Amygdala (tissue), 56 donors: ENCODE results near the gene NSMCE1.
"Not testable (repeated sequence)": the region's sequence is repeated elsewhere in the genome, so short reads cannot be mapped to it uniquely, and the experiment has no call there.

ENCODE experiments used
- DNase-seq, 56 donors: peaks; one replicate each; lab custom pipeline; 2025; lab: John Stamatoyannopoulos, UW

NSMCE1 gene

DNA sequence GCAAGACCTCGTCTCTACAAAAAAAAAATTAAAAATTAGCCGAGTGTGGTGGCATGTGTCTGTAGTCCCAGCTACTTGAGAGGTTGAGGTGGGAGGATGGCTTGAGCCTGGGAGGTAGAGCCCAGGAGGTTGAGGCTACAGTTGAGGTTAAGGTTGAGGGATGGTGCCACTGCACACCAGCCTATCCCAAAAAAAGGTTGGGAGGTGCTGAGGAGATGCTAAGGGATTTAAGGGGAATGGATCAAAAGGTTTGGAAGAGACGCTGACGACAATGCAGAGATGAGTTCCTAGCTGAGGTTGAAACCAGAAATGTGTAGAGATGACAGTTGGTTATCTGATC lies 4.7 kb upstream of the NSMCE1 start:
- DNase-seq, result no peak

DNA sequence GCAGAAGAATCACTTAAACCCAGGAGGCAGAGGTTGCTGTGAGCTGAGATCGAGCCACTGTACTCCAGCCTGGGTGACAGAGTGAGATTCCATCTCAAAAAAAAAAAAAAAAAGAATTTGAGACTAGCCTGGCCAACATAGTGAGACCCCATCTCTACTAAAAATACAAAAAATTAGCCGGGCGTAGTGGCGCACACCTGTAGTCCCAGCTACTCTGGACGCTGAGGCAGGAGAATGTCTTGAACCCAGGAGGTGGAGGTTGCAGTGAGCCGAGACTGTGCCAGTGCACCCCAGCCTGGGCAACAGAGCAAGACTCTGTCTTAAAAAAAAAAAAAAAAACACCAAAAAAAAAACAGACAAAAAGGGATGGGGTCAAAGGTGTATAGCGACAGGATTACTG lies 4.1 kb upstream of the NSMCE1 start:
- not testable (repeated sequence) for DNase-seq

DNA sequence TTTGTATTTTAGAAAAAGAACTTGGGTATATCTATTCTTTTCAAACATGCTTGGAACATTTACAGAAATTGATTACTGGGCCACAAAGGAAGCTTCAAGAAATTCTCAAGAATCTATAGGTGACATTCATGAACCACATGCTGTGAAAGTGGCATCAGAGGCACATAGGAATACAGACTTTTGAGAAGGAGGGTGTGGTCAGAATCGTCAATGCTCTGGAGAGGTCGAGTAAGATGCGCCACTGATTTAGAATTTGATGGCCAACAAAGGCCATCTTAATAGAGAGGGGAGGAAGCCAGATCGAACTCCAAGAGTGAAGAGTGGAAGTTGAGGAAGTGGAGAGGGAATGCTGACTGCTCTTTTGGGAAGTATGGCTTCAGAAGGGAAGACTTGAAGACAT lies 3.5 kb upstream of the NSMCE1 start:
- no peak for DNase-seq

DNA sequence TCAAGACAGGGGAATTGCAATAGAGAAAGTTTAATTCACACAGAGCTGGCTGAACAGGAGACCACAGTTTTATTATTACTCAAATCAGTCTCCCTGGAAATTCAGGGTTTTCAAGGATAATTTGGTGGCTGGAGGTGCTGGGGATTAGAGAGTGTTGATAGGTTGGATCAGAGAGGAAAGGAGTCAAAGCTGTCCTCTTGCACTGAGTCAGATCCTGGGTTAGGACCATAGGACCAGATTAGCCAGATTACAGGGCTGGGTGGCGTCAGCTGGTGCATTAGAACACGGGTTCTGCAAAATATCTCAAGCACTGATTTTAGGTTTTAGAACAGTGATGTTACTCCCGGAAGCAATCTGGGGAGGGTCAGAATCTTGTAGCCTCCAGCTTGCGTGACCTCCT lies 1.8 kb upstream of the NSMCE1 start:
- DNase-seq, result no peak

DNA sequence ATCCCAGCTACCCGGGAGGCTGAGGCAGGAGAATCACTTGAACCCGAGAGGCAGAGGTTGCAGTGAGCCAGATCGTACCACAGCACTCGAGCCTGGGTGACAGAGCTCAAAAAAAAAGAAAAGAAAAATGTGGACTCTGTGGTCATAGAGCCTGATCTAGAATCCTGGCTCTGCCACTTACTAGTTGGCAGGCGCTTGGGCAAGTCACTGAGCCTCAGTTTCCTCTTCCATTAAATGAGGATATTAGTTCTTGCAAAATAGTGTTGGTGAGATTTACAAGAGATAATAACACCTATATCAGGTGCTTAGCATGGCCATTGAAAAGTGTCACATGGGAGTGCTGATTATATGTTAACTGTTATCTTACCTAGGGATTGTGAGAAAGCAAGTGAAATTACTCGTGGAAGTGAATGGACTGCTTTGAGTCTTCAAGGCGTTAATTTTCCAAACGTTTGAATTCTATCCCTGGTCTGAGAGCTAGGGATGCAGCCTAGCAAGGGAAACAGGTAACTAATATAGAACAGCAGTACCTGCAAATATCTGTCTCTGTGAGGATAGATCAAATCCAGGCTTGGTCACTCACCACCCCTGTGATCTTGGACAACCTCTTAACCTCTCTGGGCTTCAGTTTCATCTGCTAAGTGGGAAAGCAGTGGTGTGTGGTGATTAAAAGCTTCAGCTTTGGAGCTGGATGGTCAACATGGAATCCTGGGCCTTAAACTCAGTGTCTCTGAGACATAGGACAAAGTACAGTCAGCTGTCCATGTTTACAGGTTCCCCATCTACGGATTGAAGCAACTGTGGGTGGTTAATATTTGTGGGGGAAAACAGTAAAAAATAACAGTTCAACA lies 953 bp upstream of the NSMCE1 start:
- DNase-seq, result no peak

DNA sequence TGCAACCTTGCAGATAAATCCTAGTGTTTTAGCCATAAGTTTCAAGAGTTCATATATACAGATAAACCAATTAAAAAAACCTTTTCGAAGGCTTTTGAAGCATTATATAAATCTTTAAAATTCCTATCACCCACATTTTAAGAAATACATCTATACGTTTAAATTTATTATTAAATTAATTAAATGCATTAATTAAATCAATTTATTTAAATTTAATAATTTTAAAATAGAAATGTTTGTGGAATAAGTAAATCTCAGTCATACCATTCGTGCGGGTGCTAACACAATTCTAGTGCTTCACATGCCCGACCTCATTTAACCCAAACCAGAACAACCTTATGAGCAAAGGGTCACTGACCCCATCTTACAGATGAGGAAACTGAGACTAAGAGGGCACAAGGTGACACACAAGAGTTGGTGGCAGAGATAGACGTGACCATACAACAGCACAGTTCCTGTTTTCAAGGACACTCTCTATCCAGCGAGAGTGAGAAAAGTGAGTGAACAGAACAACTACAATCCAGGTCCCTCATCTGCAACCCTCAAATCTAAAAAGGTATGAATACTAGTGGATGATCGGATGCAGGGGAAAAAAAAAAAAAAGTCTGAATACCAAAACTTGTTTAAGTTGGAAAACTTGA lies 1.4 kb downstream of the NSMCE1 start:
- no peak for DNase-seq

DNA sequence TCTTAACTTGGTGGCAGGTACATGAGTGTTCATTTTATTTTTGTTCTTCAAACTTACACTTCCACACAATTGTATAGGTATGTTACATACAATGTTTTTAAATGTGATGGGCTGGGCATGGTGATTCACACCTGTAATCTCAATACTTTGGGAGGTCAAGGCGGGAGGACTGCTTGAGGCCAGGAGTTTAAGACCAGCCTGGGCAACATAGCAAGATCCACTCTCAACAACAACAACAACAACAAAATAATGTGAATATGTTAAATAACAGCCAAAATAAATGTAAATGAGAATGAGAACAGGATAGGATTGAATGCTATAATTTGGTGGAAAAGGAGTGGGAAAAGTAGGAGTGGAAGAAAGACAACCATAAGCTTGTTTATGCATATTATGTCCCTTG lies 2.6 kb downstream of the NSMCE1 start:
- DNase-seq, result no peak

DNA sequence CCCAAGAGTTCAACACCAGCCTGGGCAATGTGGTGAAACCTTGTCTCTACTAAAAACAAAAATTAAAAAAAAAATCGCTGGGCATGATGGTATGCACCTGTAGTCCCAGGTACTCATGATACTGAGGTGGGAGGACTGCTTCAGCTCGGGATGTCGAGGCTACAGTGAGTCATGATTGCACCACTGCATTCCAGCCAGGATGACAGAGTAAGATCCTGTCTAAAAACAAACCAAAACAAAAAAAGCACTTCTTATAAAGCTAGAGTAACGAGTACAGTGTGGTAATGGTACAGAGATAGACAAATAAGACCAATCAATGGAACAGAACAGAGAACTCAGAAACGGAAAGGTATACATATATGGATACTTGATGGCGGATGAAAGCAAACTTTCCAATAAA lies 4.4 kb downstream of the NSMCE1 start:
- no peak for DNase-seq

DNA sequence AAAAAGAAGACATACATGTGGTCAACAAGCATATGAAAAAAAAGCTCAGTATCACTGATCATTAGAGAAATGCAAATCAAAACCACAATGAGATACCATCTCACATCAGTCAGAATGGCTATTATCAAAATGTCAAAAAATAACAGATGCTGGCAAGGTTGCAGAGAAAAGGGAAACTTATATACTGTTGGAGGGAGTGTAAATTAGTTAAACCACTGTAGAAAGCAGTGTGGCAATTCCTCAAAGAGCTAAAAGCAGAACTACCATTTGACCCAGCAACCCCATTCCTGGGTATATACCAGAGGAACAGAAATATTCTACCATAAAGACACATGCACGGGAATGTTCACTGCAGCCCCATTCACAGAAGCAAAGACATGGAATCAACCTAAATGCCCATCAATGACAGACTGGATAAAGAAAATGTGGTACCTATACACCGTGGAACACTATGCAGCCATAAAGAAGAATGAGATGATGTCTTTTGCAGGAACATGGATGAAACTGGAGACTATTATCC lies 5.6 kb downstream of the NSMCE1 start:
- not testable (repeated sequence) for DNase-seq

DNA sequence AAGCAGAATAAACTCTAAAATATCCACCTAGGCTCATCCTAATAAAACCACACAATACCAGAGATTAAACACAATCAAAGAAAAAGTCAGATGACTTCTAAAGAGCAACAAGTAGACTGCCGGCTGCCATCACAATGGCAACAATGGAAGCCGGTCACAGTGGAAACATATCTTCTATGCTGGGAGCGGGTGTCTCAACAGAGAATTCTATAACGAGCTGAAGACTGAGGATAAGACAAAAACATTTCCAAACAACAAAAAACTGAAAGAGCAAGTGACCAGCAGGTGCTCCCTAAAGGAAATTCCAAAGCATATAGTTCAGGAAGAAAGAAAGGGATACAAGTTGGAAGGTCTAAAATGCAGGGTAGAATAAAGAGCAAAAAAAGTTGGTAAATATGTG lies 8.9 kb downstream of the NSMCE1 start:
- no peak for DNase-seq

DNA sequence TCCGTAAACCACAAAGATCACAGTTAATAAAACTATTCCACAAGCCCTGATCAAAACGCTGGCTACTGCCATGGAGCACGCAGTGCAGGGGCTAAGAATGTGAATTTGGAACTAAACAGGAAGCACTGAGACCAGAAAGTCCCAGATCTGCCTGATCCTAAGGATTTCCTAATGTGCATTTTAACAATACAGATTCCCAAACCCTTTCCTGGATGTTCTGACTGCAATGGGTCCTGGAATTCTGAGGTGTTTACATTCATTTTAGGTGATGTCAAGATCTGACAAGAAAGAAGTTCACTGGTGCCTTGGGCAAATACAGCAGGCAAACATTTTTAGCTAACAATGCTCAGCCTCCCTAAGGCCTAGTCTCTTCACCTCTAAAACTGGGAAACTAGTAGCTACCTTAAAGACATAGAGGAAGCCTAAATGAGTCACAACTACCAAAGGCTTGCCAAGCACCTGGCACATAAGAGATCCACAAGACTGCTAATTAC lies 10.3 kb downstream of the NSMCE1 start:
- DNase-seq, result no peak

DNA sequence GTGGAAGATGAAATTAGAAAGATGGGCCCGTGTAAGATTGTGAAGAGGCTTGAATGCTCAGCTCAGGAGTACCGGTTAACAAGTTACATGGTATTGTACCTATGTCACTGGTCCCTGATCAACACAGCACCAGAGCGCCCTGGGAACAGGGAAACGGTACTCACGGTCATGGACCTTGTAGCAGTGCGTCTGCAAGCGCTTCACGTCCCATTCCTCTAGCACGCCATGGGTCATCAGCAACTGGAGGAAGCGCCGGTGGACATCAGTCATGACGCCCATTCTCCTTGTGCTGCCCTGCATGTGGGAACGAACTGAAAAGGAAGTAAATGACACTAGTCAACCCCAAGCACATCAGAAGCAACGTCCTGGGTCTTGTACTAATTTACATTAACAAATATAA lies 11.3 kb downstream of the NSMCE1 start:
- no peak for DNase-seq

DNA sequence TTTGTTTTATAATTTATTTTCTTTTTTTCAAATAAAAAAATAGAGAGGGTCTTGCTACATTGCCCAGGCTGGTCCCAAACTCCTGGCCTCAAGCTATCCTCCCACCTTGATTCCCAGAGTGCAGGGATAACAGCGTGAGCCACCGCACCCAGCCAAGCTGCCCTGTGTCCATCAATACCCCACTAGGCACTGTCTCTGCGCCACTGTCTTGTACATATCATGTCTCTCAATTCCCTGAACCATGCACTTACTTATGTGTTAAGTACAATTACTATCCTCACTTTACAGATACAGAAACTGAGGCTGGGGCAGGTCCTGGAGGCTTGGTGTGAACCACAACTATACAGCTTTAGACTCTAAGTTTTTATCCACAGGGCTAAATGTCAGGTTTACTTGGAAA lies 11.7 kb downstream of the NSMCE1 start:
- no peak for DNase-seq

DNA sequence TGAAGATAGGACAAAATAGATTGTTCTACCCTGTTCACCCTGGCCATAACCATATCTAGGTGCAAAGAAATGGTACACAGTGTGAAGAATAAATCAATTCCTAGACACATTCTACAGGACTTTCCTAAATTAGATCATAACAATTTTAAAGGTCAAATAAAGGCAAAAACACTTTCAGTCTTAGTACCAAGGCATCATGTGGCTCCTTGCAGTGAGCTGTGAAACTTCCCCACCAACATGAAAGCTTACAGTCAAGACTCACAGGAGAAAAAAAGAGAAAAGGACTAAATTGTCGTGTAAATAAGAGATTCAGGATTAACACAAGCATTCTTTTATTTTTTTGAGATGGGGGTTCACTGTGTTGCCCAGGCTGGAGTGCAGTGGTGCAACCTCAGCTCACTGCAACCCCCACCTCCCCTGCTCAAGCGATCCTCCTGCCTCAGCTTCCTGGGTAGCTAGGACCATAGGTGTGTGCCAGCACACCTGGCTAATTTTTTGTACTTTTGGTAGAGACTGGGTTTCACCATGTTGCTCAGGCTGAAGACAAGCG lies 14.2 kb downstream of the NSMCE1 start:
- DNase-seq, result no peak

DNA sequence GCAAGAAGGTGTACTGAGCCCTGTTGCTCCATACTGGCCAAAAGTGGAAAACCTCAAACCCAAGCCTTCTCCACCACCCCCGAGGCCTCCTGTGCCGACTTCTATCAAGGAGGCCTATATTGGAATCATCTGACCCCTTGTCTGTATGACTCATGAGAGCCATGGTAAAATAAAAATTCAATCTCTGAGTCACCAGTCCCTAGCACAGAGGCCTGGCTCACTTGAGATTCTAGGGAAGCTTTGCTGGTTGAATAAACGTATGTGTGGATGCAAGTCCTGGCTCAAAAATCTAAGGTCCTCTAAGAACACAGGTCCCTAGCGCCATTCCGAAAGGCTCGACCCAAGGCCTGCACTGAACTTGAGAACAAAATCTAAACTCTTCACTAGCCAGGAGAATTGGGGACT lies 15.0 kb downstream of the NSMCE1 start:
- DNase-seq, result no peak

DNA sequence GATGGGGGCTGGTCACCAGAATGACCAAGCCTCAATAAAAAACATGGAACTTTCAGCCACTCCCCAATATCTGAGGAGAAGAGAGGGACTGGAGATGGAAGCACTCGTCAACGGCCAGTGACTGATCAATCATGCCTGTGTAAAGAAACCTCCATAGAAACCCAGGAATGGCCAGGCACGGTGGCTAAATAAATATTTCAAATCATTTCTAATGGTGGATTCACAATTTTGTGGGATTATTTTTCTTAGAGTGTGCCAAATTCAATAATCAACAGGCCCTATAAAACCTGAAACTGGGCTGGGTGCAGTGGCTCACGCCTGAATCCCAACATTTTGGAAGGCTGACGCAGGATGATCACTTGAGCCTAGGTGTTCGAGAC lies 16.4 kb downstream of the NSMCE1 start:
- no peak for DNase-seq

DNA sequence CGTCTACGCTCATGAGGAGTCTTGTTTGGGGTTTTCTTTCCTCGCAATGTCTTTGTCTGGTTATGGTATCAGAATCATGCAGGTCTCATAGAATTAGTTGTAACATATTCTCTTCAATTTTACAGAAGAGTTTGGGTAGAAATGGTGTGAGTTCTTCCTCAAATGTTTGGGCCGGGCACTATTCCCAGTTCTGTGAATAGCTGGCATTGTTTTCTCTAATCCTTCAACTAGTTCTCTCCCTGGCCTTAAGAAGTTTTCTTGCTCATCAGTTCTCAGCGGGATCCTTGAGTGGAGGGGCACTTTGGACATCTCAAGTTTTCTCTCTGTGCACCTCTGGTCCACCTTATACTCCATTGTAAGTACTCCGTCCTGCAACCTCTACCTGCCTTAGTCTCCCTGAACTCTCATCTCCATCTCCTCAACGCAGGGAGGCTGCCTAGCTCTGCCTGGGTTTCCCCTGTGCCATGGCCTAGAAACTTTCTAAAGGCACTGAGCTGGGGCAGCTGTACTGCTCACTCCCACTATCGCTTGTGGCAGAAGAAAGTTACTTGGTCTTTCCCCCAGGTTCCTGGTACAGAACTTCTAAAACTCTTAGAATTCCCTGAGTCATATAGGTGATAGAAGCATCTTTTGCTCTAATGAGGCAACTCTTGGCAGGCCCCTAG lies 16.9 kb downstream of the NSMCE1 start:
- DNase-seq, result no peak

DNA sequence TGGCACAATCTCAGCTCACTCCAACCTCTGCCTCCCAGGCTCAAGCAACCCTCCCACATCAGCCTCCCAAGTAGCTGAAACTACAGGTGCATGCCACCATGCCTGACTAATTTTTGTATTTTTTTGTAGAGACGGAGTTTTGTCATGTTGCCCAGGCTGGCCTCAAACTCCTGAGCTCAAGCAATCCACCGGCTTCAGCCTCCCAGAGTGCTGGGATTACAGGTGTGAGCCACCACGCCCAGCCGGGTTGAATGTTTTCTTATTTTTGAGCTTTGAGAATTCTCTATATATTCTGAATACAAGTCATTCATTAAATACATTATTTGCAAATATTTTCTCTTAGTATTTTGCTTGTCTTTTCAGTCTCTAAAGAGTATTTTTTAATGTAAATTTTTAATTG lies 19.7 kb downstream of the NSMCE1 start:
- not testable (repeated sequence) for DNase-seq

DNA sequence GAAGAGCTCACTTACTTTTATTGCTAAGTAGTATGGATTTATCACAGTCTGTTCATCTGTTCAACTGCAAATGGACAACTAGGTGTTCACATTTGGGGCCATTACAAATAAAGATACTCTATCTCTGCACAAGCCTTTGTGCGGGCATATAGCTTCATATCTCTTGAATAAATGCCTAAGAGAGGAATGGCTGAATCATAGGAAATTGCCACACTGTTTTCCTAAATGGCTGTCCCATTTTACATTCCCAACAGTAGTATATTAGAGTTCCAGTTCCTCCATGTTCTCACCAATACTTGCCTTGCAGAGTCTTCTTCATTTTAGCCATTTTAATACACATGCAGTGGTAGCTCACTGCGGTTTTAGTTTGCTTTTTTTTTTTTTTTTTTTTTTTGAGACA lies 20.5 kb downstream of the NSMCE1 start:
- DNase-seq, result no peak

DNA sequence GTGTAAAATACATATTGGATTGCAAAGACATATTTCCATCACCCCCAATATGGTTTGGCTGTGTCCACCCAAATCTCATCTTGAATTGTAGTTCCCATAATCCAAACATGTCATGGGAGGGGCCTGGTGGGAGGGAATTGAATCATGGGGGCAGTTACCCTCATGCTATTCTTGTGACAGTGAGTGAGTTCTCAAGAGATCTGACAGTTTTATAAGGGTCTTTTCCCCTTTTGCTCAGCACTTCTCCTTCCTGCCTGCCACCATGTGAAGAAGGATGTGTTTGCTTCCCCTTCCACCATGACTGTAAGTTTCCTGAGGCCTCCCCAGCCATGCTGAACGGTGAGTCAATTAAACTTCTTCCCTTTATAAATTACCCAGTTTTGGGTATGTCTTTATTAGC lies 21.5 kb downstream of the NSMCE1 start:
- DNase-seq, result not testable (repeated sequence)

DNA sequence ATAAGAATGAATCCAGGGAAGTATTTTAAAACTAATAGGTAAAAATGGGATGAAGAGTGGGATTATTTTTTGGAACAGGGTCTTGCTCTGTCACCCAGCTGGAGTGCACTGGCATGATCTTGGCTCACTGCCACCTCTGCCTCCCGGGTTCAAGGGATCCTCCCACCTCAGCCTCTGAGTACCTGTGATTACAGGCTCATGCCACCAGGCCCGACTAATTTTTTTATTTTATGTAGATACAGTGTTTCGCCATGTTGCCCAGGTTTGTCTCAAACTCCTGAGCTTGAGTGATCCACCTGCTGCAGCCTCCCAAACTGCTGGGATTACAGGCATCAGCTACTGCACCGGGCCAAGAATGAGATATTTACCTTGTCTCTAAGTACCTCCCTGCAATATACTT lies 22.1 kb downstream of the NSMCE1 start:
- no peak for DNase-seq
